Panc1 (cell line): Measurements from ENCODE around the gene C2CD2L. TPM values are rescaled to one million over a fixed set of nuclear protein-coding genes. Genes with fewer than 3 reads are reported as not detected.
A peak's percentile ranks its signal among the peaks of the same experiment; 100 is the strongest.
"Not testable (repeated sequence)": the region's sequence is repeated elsewhere in the genome, so short reads cannot be mapped to it uniquely, and the experiment has no call there.

ENCODE experiments used
- ATAC-seq: fragments of 200-7000 bp; cut with Tn5 transposase; 2 replicates; pipeline ENCODE4 v1.9.1; 2020; ENCODE audit warnings: mild to moderate bottlenecking, moderate library complexity
- BruUV-seq: library from RNA; stranded (reverse); fragments of 400-500 nt; replicated peaks from 2 replicates; lab custom pipeline; 2021; lab: Mats Ljungman, UMichigan
- CTCF ChIA-PET: fragments of 300-600 bp; sonication (Branson Sonifier 250); formaldehyde crosslinking; loops from one replicate; lab custom pipeline; 2022; ENCODE audit warnings: antibody characterized with exemption; lab: Charles Lee
- POLR2A ChIA-PET: fragments of 300-600 bp; sonication (Branson Sonifier 250); formaldehyde crosslinking; loops from one replicate; lab custom pipeline; 2022; ENCODE audit warnings: antibody characterized with exemption; lab: Charles Lee
- DNase-seq: peaks from one replicate; pipeline ENCODE4 v3.0.0-alpha.2; 2010; ENCODE audit warnings: low read depth, low spot score
- H3K27ac ChIP-seq: 2 replicates; pipeline ENCODE4 v1.5.1; 2011; ENCODE audit warnings: mild to moderate bottlenecking, low read length, inconsistent platforms
- H3K27me3 ChIP-seq: fragments of 200-500 bp; sonication (Bioruptor generic); 2 replicates; pipeline ENCODE4 v1.6.0; 2014; ENCODE audit warnings: low read length, inconsistent platforms; ENCODE audit not compliant: control insufficient read depth, insufficient read depth
- H3K36me3 ChIP-seq: fragments of 200-500 bp; sonication (Bioruptor generic); 2 replicates; pipeline ENCODE4 v1.5.1; 2014; ENCODE audit warnings: inconsistent platforms, mild to moderate bottlenecking, low read length, moderate library complexity; ENCODE audit not compliant: control insufficient read depth, insufficient read depth
- H3K4me1 ChIP-seq: 2 replicates; pipeline ENCODE4 v1.5.1; 2011; ENCODE audit warnings: inconsistent platforms, mild to moderate bottlenecking, low read length, moderate library complexity; ENCODE audit not compliant: control insufficient read depth, insufficient read depth
- H3K4me3 ChIP-seq, 2 experiments: 2 replicates each; pipeline ENCODE4 v1.5.1; 2011 to 2012; ENCODE audit warnings: low read depth in 2 of 2, low read length in 2 of 2, mild to moderate bottlenecking in 2 of 2, inconsistent platforms in 1 of 2, moderate library complexity in 1 of 2
- H3K9me3 ChIP-seq: fragments of 200-500 bp; sonication (Bioruptor generic); 2 replicates; pipeline ENCODE4 v1.5.1; 2014; ENCODE audit warnings: low read depth, mild to moderate bottlenecking, inconsistent platforms, low read length, moderate library complexity; ENCODE audit not compliant: control insufficient read depth, insufficient read depth
- POLR2AphosphoS5 ChIP-seq: IDR thresholded peaks from 2 replicates; pipeline ENCODE4 v1.6.1; 2012; ENCODE audit warnings: mild to moderate bottlenecking, low read depth, low read length, moderate library complexity
- SIN3A ChIP-seq: IDR thresholded peaks from 2 replicates; pipeline ENCODE4 v1.6.1; 2012; ENCODE audit warnings: low read depth, mild to moderate bottlenecking, low read length, moderate library complexity, borderline replicate concordance; ENCODE audit not compliant: insufficient read depth
- TCF7L2 ChIP-seq: IDR thresholded peaks from 2 replicates; pipeline ENCODE4 v1.6.1; 2011; ENCODE audit warnings: mild to moderate bottlenecking, low read depth, low read length, inconsistent platforms
- in situ Hi-C: cut with HindIII; loops from 2 replicates; pipeline ENCODE4 v1.10.0; 2016; ENCODE audit warnings: low sequenced_read_pairs, low pct_unique_long_range_greater_than_20kb
- intact Hi-C: fragments of 100-400 bp; cut with micrococcal nuclease; formaldehyde crosslinking; loops from one replicate; pipeline ENCODE4 v1.10.0; 2022; ENCODE audit not compliant: unreplicated experiment
- total RNA-seq: library from RNA; stranded (reverse); gene quantifications from one replicate; pipeline ENCODE4 v1.2.1, GENCODE V29; 2021; ENCODE audit not compliant: unreplicated experiment
- TF ChIP-seq, protein P1 (sequence below), 2 experiments: IDR thresholded peaks; 2 replicates each; pipeline ENCODE4 v1.6.1; 2011 to 2012; ENCODE audit warnings: low read depth in 2 of 2, control low read depth in 1 of 2, low read length in 1 of 2, mild to moderate bottlenecking in 1 of 2, moderate library complexity in 1 of 2; ENCODE audit not compliant: insufficient read depth in 1 of 2
- TF ChIP-seq, protein P2 (sequence below): fragments of 450-650 bp; IDR thresholded peaks from 2 replicates; pipeline ENCODE4 v1.5.1; 2017; ENCODE audit warnings: mild to moderate bottlenecking

The C2CD2L gene
- total RNA-seq, 1 experiment from 2014 or later, result 10.1 TPM

DNA sequence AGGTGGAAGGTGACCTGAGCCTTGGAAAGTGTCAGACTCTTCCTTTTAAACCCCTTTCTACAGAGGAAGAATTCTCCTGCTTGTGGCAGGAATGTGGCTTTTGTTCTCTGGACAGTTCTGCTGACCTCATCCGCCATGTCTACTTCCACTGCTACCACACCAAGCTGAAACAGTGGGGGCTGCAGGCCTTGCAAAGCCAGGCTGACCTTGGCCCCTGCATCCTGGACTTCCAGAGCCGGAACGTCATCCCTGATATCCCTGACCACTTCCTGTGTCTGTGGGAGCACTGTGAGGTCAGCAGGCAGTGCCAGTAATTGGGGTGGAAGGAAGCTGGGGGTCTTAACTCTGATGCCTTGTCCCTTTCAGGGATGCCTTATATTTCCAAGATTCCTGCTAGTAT is 23.5 kb downstream of the C2CD2L start:
- Histone ChIP-seq H3K4me1 (no peaks in the 10 kb centered on the region), H3K27me3 (no peaks in the 10 kb centered on the region), H3K27ac (no peak overlapping the region), H3K4me3 (no peak overlapping the region), H3K9me3 (no peaks in the 10 kb centered on the region), H3K36me3 (peaks cover 10% of the 10 kb centered on the region)
- intact Hi-C loops (no loop called here), in situ Hi-C loops (no loop called here)
- POLR2A ChIA-PET, result no interaction called here
- CTCF ChIA-PET, result interaction anchor here (0.6 kb wide), 1 partner anchor 9 kb away, joined by 3 read pairs; the partner anchor contains the start of gene HINFP
- DNase-seq (no peak), ATAC-seq (no peak)
- no peak for TF ChIP-seq SIN3A
- TF ChIP-seq, protein P1, sequence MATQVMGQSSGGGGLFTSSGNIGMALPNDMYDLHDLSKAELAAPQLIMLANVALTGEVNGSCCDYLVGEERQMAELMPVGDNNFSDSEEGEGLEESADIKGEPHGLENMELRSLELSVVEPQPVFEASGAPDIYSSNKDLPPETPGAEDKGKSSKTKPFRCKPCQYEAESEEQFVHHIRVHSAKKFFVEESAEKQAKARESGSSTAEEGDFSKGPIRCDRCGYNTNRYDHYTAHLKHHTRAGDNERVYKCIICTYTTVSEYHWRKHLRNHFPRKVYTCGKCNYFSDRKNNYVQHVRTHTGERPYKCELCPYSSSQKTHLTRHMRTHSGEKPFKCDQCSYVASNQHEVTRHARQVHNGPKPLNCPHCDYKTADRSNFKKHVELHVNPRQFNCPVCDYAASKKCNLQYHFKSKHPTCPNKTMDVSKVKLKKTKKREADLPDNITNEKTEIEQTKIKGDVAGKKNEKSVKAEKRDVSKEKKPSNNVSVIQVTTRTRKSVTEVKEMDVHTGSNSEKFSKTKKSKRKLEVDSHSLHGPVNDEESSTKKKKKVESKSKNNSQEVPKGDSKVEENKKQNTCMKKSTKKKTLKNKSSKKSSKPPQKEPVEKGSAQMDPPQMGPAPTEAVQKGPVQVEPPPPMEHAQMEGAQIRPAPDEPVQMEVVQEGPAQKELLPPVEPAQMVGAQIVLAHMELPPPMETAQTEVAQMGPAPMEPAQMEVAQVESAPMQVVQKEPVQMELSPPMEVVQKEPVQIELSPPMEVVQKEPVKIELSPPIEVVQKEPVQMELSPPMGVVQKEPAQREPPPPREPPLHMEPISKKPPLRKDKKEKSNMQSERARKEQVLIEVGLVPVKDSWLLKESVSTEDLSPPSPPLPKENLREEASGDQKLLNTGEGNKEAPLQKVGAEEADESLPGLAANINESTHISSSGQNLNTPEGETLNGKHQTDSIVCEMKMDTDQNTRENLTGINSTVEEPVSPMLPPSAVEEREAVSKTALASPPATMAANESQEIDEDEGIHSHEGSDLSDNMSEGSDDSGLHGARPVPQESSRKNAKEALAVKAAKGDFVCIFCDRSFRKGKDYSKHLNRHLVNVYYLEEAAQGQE (IDR thresholded peaks at IDR 0.05; ENCODE audit: insufficient read depth in 1 of 2, low read depth in 2 of 2, low read length in 1 of 2), result no peak
- TF ChIP-seq, protein P2, sequence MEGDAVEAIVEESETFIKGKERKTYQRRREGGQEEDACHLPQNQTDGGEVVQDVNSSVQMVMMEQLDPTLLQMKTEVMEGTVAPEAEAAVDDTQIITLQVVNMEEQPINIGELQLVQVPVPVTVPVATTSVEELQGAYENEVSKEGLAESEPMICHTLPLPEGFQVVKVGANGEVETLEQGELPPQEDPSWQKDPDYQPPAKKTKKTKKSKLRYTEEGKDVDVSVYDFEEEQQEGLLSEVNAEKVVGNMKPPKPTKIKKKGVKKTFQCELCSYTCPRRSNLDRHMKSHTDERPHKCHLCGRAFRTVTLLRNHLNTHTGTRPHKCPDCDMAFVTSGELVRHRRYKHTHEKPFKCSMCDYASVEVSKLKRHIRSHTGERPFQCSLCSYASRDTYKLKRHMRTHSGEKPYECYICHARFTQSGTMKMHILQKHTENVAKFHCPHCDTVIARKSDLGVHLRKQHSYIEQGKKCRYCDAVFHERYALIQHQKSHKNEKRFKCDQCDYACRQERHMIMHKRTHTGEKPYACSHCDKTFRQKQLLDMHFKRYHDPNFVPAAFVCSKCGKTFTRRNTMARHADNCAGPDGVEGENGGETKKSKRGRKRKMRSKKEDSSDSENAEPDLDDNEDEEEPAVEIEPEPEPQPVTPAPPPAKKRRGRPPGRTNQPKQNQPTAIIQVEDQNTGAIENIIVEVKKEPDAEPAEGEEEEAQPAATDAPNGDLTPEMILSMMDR, result no peak
- TF ChIP-seq POLR2AphosphoS5, result no peak
- TF ChIP-seq TCF7L2, result no peak
- no TSS peak for BruUV-seq

DNA sequence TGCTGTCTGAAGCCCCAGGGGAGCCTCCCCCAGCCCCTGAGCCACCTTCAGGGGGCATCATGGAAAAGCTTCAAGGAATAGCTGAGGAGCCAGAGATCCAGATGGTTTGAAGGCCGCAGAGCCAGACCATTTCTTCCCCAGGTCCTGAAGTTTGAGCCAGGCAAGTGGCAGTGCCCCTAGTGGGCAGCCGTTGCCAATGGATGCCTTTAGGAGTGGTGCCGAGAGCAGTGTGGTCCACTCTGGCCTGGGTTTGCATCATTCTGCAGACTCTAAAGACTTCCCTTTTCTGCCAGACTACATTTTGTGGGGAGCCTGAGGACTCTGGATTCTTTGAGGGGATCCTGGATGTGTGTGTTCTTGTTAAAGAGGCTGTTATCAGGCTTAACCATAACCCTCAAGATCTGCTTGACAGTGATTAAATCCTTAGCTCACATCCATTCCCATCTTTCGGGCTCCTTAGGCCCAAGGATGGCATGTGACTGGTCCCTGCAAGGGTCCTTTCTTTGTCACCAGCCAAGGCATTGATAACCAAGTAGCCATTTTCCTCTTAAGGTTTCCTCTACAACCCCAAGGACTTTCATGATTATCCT is 27.3 kb downstream of the C2CD2L start:
- in situ Hi-C loops (no loop called here), intact Hi-C loops (no loop called here)
- CTCF ChIA-PET, result interaction anchor here (1.0 kb wide), 2 partner anchors 9 to 25 kb away, joined by 3 to 7 read pairs; no protein-coding TSS in a partner anchor
- DNase-seq, result no peak
- TF ChIP-seq, protein P2, result peak; percentile 86
- no peak for TF ChIP-seq TCF7L2
- no peaks in the 10 kb centered on the region for H3K27me3 ChIP-seq
- POLR2A ChIA-PET, result no interaction called here
- H3K4me3 ChIP-seq, result no peak overlapping the region
- peak; percentile 74 for ATAC-seq
- H3K27ac ChIP-seq, result no peak overlapping the region
- H3K36me3 ChIP-seq, result peaks cover 10% of the 10 kb centered on the region
- no TSS peak for BruUV-seq
- no peaks in the 10 kb centered on the region for H3K9me3 ChIP-seq
- no peaks in the 10 kb centered on the region for H3K4me1 ChIP-seq

DNA sequence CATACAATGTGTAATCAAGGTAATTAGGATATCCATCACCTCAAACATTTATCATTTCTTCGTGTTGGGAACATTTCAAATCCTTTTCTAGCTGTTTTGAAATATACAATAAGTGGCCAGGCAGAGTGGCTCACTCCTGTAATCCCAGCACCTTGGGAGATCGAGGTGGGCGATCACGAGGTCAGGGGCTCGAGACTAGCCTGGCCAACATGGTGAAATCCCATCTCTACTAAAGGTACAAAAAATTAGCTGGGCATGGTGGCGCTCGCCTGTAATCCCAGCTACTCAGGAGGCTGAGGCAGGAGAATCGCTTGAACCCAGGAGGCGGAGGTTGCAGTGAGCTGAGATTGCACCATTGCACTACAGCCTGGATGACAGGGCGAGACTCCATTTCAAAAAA is 32.1 kb downstream of the C2CD2L start:
- H3K36me3 ChIP-seq, H3K4me1 ChIP-seq, ATAC-seq, H3K27ac ChIP-seq, H3K27me3 ChIP-seq, intact Hi-C loops, in situ Hi-C loops, BruUV-seq, H3K4me3 ChIP-seq, H3K9me3 ChIP-seq, DNase-seq: not testable (repeated sequence)
- ChIA-PET CTCF (interaction anchor here (0.5 kb wide), 1 partner anchor 106 kb away, joined by 5 read pairs; no protein-coding TSS in a partner anchor), POLR2A (interaction anchor here (0.7 kb wide), 2 partner anchors 248 to 1328 kb away, joined by 4 read pairs; no protein-coding TSS in a partner anchor)
